HCT116 (cell line): Measurements from ENCODE around the gene C15orf39. TPM values are rescaled to one million over a fixed set of nuclear protein-coding genes. Genes with fewer than 3 reads are reported as not detected.

ENCODE experiments used
- ATAC-seq: fragments of 200-7000 bp; cut with Tn5 transposase; 2 replicates; pipeline ENCODE4 v1.9.1; 2020; ENCODE audit warnings: mild to moderate bottlenecking, moderate library complexity
- BruUV-seq: library from RNA; stranded (reverse); fragments of 400-500 nt; replicated peaks from 2 replicates; lab custom pipeline; 2021; lab: Mats Ljungman, UMichigan
- CTCF ChIA-PET: fragments of 300-600 bp; sonication (Branson Sonifier 250); formaldehyde crosslinking; loops from one replicate; lab custom pipeline; 2021; ENCODE audit warnings: antibody characterized with exemption; lab: Charles Lee
- POLR2A ChIA-PET: fragments of 300-600, 350-600 bp; sonication (Branson Sonifier 250); formaldehyde crosslinking; loops from one replicate; lab custom pipeline; 2021; ENCODE audit warnings: antibody characterized with exemption; lab: Charles Lee
- RAD21 ChIA-PET, 2 experiments: fragments of 300-600 bp; sonication (Branson Sonifier 250); formaldehyde crosslinking; loops; one replicate each; lab custom pipeline; 2023; ENCODE audit warnings: low total read pairs in 2 of 2; ENCODE audit not compliant: uncharacterized antibody in 2 of 2, unreplicated experiment in 2 of 2, low non-redundant PET in 1 of 2; lab: Charles Lee
- DNase-seq: peaks from one replicate; pipeline ENCODE4 v3.0.0-alpha.2; 2010; ENCODE audit warnings: low read depth, low spot score
- H2AFZ ChIP-seq: fragments of 200-600 bp; shearing (Covaris generic), sonication (generic); 2 replicates; pipeline ENCODE4 v1.6.1; 2017; ENCODE audit warnings: low read depth, mixed run types, mixed read lengths, antibody characterized with exemption, low read length; ENCODE audit not compliant: poor library complexity, severe bottlenecking
- H3K27ac ChIP-seq: 2 replicates; pipeline ENCODE4 v1.5.1; 2012; ENCODE audit warnings: low read depth, low read length
- H3K27me3 ChIP-seq: fragments of 200-600 bp; sonication (generic); 2 replicates; pipeline ENCODE4 v1.6.1; 2016; ENCODE audit warnings: mixed run types, low read length, mixed read lengths; ENCODE audit not compliant: insufficient read depth
- H3K36me3 ChIP-seq, 2 experiments: fragments of 200-500 bp in 1 of 2; fragments of 200-600 bp in 1 of 2; sonication (Bioruptor generic) in 1 of 2; sonication (generic) in 1 of 2; 2 replicates each; pipeline versions ENCODE4 v1.5.1 to v1.6.1; 2014 to 2016; ENCODE audit warnings: low read length in 2 of 2, inconsistent platforms in 1 of 2, mixed read lengths in 1 of 2, mixed run types in 1 of 2; ENCODE audit not compliant: insufficient read depth in 2 of 2, control insufficient read depth in 1 of 2
- H3K4me1 ChIP-seq, 2 experiments: fragments of 200-600 bp in 1 of 2; sonication (generic) in 1 of 2; 2 replicates each; pipeline versions ENCODE4 v1.5.1 to v1.6.1; 2012 to 2017; ENCODE audit warnings: low read length in 2 of 2, inconsistent platforms in 1 of 2, mild to moderate bottlenecking in 1 of 2, mixed read lengths in 1 of 2, mixed run types in 1 of 2, moderate library complexity in 1 of 2; ENCODE audit not compliant: insufficient read depth in 2 of 2, control insufficient read depth in 1 of 2
- H3K4me2 ChIP-seq: fragments of 200-600 bp; sonication (generic); 2 replicates; pipeline ENCODE4 v1.6.1; 2017; ENCODE audit warnings: mixed run types, low read length, mixed read lengths
- H3K4me3 ChIP-seq, 2 experiments: fragments of 200-600 bp in 1 of 2; sonication (generic) in 1 of 2; replicated peaks in 1 of 2; 2 replicates each; pipeline ENCODE4 v1.5.1; 2011 to 2016; ENCODE audit warnings: low read length in 2 of 2, control low read depth in 1 of 2, low read depth in 1 of 2, mild to moderate bottlenecking in 1 of 2, mixed read lengths in 1 of 2, mixed run types in 1 of 2
- H3K79me2 ChIP-seq: fragments of 200-600 bp; sonication (generic); 2 replicates; pipeline ENCODE4 v1.6.1; 2017; ENCODE audit warnings: mild to moderate bottlenecking, mixed run types, low read length, moderate library complexity, mixed read lengths; ENCODE audit not compliant: insufficient read depth
- H3K9ac ChIP-seq: fragments of 200-600 bp; sonication (generic); 2 replicates; pipeline ENCODE4 v1.6.1; 2016; ENCODE audit warnings: low read length, mixed read lengths
- H3K9me2 ChIP-seq: fragments of 200-600 bp; sonication (generic), shearing (Covaris generic); 2 replicates; pipeline ENCODE4 v1.6.1; 2017; ENCODE audit warnings: mixed run types, mild to moderate bottlenecking, moderate library complexity; ENCODE audit not compliant: insufficient read depth
- H3K9me3 ChIP-seq, 2 experiments: fragments of 200-500 bp in 1 of 2; fragments of 200-600 bp in 1 of 2; sonication (Bioruptor generic) in 1 of 2; sonication (generic) in 1 of 2; 2 replicates each; pipeline ENCODE4 v1.6.1; 2014 to 2017; ENCODE audit warnings: low read length in 2 of 2, mixed read lengths in 2 of 2, inconsistent platforms in 1 of 2, low read depth in 1 of 2, mild to moderate bottlenecking in 1 of 2, mixed run types in 1 of 2, moderate library complexity in 1 of 2; ENCODE audit not compliant: control insufficient read depth in 1 of 2, insufficient read depth in 1 of 2
- H4K20me1 ChIP-seq: fragments of 200-600 bp; sonication (generic), shearing (Covaris generic); 2 replicates; pipeline ENCODE4 v1.6.1; 2017; ENCODE audit warnings: mixed run types, mild to moderate bottlenecking, moderate library complexity; ENCODE audit not compliant: insufficient read depth
- CBX3 ChIP-seq: IDR thresholded peaks from 2 replicates; pipeline ENCODE4 v1.6.1; 2012; ENCODE audit warnings: low read depth
- EZH2 ChIP-seq: fragments of 200-600 bp; sonication (generic); IDR thresholded peaks from 2 replicates; pipeline ENCODE4 v1.6.1; 2017; ENCODE audit warnings: antibody characterized with exemption, mixed run types
- EZH2phosphoT487 ChIP-seq: fragments of 200-600 bp; IDR thresholded peaks from 2 replicates; pipeline ENCODE4 v1.6.1; 2018; ENCODE audit warnings: antibody characterized with exemption, borderline replicate concordance
- JUND ChIP-seq: IDR thresholded peaks from 2 replicates; pipeline ENCODE4 v1.6.1; 2012
- POLR2AphosphoS5 ChIP-seq: IDR thresholded peaks from 2 replicates; pipeline ENCODE4 v1.6.1; 2011; ENCODE audit warnings: mild to moderate bottlenecking, low read depth, low read length, moderate library complexity
- RAD21 ChIP-seq: IDR thresholded peaks from 2 replicates; pipeline ENCODE4 v1.6.1; 2012; ENCODE audit warnings: low read depth, mild to moderate bottlenecking
- REST ChIP-seq: IDR thresholded peaks from 2 replicates; pipeline ENCODE4 v1.6.1; 2012; ENCODE audit warnings: low read depth
- SP1 ChIP-seq: IDR thresholded peaks from 2 replicates; pipeline ENCODE4 v1.6.1; 2012; ENCODE audit warnings: low read depth
- intact Hi-C: fragments of 100-400 bp; cut with micrococcal nuclease; formaldehyde crosslinking; loops from 2 replicates; pipeline ENCODE4 v1.10.0; 2022
- total RNA-seq: library from RNA; stranded (reverse); gene quantifications from one replicate; pipeline ENCODE4 v1.2.1, GENCODE V29; 2021; ENCODE audit not compliant: unreplicated experiment

Gene C15orf39
- total RNA-seq, 1 experiment from 2014 or later: 29.3 TPM

- Histone ChIP-seq H3K9me3 (no peaks in the 10 kb centered on the region), H3K79me2 (no peaks in the 10 kb centered on the region), H3K4me1 (no peaks in the 10 kb centered on the region), H2AFZ (no peak overlapping the region), H3K36me3 (no peaks in the 10 kb centered on the region), H3K9ac (no peak overlapping the region), H3K27me3 (no peaks in the 10 kb centered on the region; the same call in 1 of the 2 replicates), H3K4me2 (no peak overlapping the region), H4K20me1 (no peaks in the 10 kb centered on the region), H3K27ac (no peak overlapping the region), H3K4me3 (no peak overlapping the region), H3K9me2 (no peaks in the 10 kb centered on the region)
- RAD21 ChIA-PET: no interaction called here
- no TSS peak for BruUV-seq
- CTCF ChIA-PET: no interaction called here
- TF ChIP-seq JUND (no peak), POLR2AphosphoS5 (no peak), EZH2phosphoT487 (no peak), EZH2 (no peak), REST (no peak), RAD21 (no peak), CBX3 (no peak), SP1 (no peak)
- intact Hi-C loops: no loop called here
- POLR2A ChIA-PET: no interaction called here
- DNase-seq (no peak), ATAC-seq (no peak)
Measured at GRCh38 chr15:75235760-75236729, 34.4 kb downstream of the C15orf39 start.
